Fibroblast of lung (primary cell): ENCODE data around the gene EGR2. TPM values are rescaled to one million over a fixed set of nuclear protein-coding genes. Genes with fewer than 3 reads are reported as not detected.

Source experiments
- DNase-seq, 2 donors: peaks; one replicate each; pipeline versions ENCODE4 v3.0.0 to v3.0.0-alpha.2; 2010; ENCODE audit warnings: low read depth in 2 of 2
- H2AFZ ChIP-seq: 2 replicates; pipeline ENCODE4 v1.5.1; 2012; ENCODE audit warnings: low read length, control low read depth, inconsistent platforms
- H3K27ac ChIP-seq: 2 replicates; pipeline ENCODE4 v1.5.1; 2011; ENCODE audit warnings: low read length, control low read depth; ENCODE audit not compliant: insufficient read depth
- H3K27me3 ChIP-seq: 2 replicates; pipeline ENCODE4 v1.5.1; 2011; ENCODE audit warnings: mild to moderate bottlenecking, low read length; ENCODE audit not compliant: control insufficient read depth, insufficient read depth
- H3K36me3 ChIP-seq: 2 replicates; pipeline ENCODE4 v1.5.1; 2011; ENCODE audit warnings: low read length; ENCODE audit not compliant: control insufficient read depth, insufficient read depth
- H3K4me1 ChIP-seq: 2 replicates; pipeline ENCODE4 v1.5.1; 2011; ENCODE audit warnings: low read length; ENCODE audit not compliant: control insufficient read depth, insufficient read depth; ENCODE audit errors: extremely low read depth
- H3K4me2 ChIP-seq: 2 replicates; pipeline ENCODE4 v1.5.1; 2011; ENCODE audit warnings: low read length, control low read depth; ENCODE audit not compliant: insufficient read depth; ENCODE audit errors: extremely low read depth
- H3K4me3 ChIP-seq, 4 experiments: fragments of 200-600 bp in 1 of 4; sonication (generic) in 1 of 4; replicated peaks in 1 of 4; 2 replicates each; pipeline ENCODE4 v1.5.1; 2011 to 2016; ENCODE audit warnings: low read length in 4 of 4, low read depth in 3 of 4, mild to moderate bottlenecking in 3 of 4, control low read depth in 2 of 4, inconsistent platforms in 1 of 4, mixed read lengths in 1 of 4; ENCODE audit not compliant: insufficient read depth in 1 of 4; ENCODE audit errors: control extremely low read depth in 1 of 4
- H3K79me2 ChIP-seq: 2 replicates; pipeline ENCODE4 v1.5.1; 2012; ENCODE audit warnings: mild to moderate bottlenecking, low read length, inconsistent platforms; ENCODE audit not compliant: control insufficient read depth, insufficient read depth
- H3K9ac ChIP-seq: 2 replicates; pipeline ENCODE4 v1.5.1; 2011; ENCODE audit warnings: mild to moderate bottlenecking, low read length, control low read depth; ENCODE audit not compliant: insufficient read depth
- H3K9me3 ChIP-seq: 2 replicates; pipeline ENCODE4 v1.5.1; 2012; ENCODE audit warnings: low read depth, low read length; ENCODE audit not compliant: control insufficient read depth, insufficient read depth
- H4K20me1 ChIP-seq: 2 replicates; pipeline ENCODE4 v1.5.1; 2011; ENCODE audit warnings: low read length; ENCODE audit not compliant: control insufficient read depth, insufficient read depth; ENCODE audit errors: extremely low read depth
- CTCF ChIP-seq, 2 donors: IDR thresholded peaks in 1 of 2; conservative IDR thresholded peaks in 1 of 2; 1 replicate in 1 of 2; 2 replicates in 1 of 2; pipeline ENCODE4 v1.5.1; 2011 to 2012; ENCODE audit warnings: low read length in 2 of 2, control low read depth in 1 of 2, inconsistent platforms in 1 of 2, low read depth in 1 of 2, mild to moderate bottlenecking in 1 of 2
- EZH2 ChIP-seq: IDR thresholded peaks from 2 replicates; pipeline ENCODE4 v1.5.1; 2012; ENCODE audit warnings: low read length, control low read depth, mild to moderate bottlenecking; ENCODE audit errors: missing control alignments
- polyA plus RNA-seq, 2 donors: library from polyadenylated mRNA; depleted of rRNA in 1 of 2; stranded (reverse) in 1 of 2; unstranded in 1 of 2; fragments of >200 nt; gene quantifications; 2 replicates each; pipeline ENCODE4 v1.2.1, GENCODE V29; 2011 to 2012; ENCODE audit warnings: missing spikeins in 1 of 2
- total RNA-seq: library from RNA; depleted of rRNA; stranded (reverse); fragments of >200 nt; gene quantifications from 2 replicates; pipeline ENCODE4 v1.2.1, GENCODE V29; 2014

The EGR2 gene
- total and polyA plus RNA-seq, 2 donors (not counting 1 experiment from before 2014, with no cell fraction given): 0.08 to 0.33 TPM

- no peak overlapping the region for H2AFZ ChIP-seq
- peaks cover 25% of the 10 kb centered on the region for H3K27me3 ChIP-seq
- H3K36me3 ChIP-seq: no peaks in the 10 kb centered on the region
- H3K4me1 ChIP-seq: peaks cover 12% of the 10 kb centered on the region
- H3K79me2 ChIP-seq: no peaks in the 10 kb centered on the region
- H3K4me2 ChIP-seq: no peak overlapping the region
- no peak overlapping the region for H3K4me3 ChIP-seq
- no peak overlapping the region for H3K27ac ChIP-seq
- no peaks in the 10 kb centered on the region for H3K9me3 ChIP-seq
- TF ChIP-seq EZH2 (peak; percentile 13), CTCF (conservative IDR thresholded peaks at IDR 0.05 in 1 of 2, IDR thresholded peaks at IDR 0.05 in 1 of 2; ENCODE audit: low read depth in 1 of 2, low read length in 2 of 2) (no peak)
- DNase-seq: no peak
- H4K20me1 ChIP-seq: no peaks in the 10 kb centered on the region
- no peak overlapping the region for H3K9ac ChIP-seq
These were observed 2.2 kb downstream of the EGR2 start for GRCh38 chr10:62813981-62814380.

GRCh38 chr10:62813453-62813852 is 2.7 kb downstream of the EGR2 start:
- peaks cover 20% of the 10 kb centered on the region for H3K27me3 ChIP-seq
- no peak for DNase-seq
- no peaks in the 10 kb centered on the region for H3K79me2 ChIP-seq
- no peaks in the 10 kb centered on the region for H4K20me1 ChIP-seq
- no peak overlapping the region for H3K9ac ChIP-seq
- TF ChIP-seq CTCF (conservative IDR thresholded peaks at IDR 0.05 in 1 of 2, IDR thresholded peaks at IDR 0.05 in 1 of 2; ENCODE audit: low read depth in 1 of 2, low read length in 2 of 2) (no peak), EZH2 (no peak)
- peaks cover 10% of the 10 kb centered on the region for H3K4me1 ChIP-seq
- no peaks in the 10 kb centered on the region for H3K36me3 ChIP-seq
- H2AFZ ChIP-seq: no peak overlapping the region
- no peaks in the 10 kb centered on the region for H3K9me3 ChIP-seq
- no peak overlapping the region for H3K4me2 ChIP-seq
- H3K27ac ChIP-seq: no peak overlapping the region
- H3K4me3 ChIP-seq: no peak overlapping the region

- no peak for DNase-seq
- H3K4me2 ChIP-seq: no peak overlapping the region
- H3K4me1 ChIP-seq: peaks cover 5% of the 10 kb centered on the region
- H3K27me3 ChIP-seq: peaks cover 20% of the 10 kb centered on the region
- H3K36me3 ChIP-seq: no peaks in the 10 kb centered on the region
- TF ChIP-seq EZH2 (no peak), CTCF (conservative IDR thresholded peaks at IDR 0.05 in 1 of 2, IDR thresholded peaks at IDR 0.05 in 1 of 2; ENCODE audit: low read depth in 1 of 2, low read length in 2 of 2) (no peak)
- H3K9ac ChIP-seq: no peak overlapping the region
- H2AFZ ChIP-seq: no peak overlapping the region
- H3K9me3 ChIP-seq: no peaks in the 10 kb centered on the region
- no peaks in the 10 kb centered on the region for H3K79me2 ChIP-seq
- no peak overlapping the region for H3K4me3 ChIP-seq
- no peak overlapping the region for H3K27ac ChIP-seq
- H4K20me1 ChIP-seq: no peaks in the 10 kb centered on the region
These were observed 3.3 kb downstream of the EGR2 start for GRCh38 chr10:62812672-62813439.
